ENCODE measurements around the gene DUSP15.

The DUSP15 gene

DNA sequence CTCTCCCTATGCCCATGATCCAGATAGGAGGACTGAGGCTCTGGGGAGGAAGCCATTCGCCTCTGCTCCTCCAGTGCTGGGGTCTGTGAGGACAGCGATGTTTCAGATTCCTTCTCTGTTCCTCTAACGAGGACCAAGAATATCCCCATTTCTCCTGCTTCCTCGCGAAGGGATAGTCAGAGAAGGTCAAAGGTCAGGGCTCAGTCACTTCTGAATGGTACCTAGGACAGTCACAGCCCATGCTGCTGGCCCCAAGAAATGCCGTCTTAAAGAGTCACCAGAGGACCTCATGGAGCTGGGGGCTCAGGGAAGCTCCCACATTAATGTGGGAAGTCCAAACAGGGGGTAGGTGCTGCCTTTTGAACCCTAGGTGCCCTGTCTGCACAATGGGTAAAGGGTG lies 27.0 kb downstream of the DUSP15 start:
- no peak overlapping the region for H3K4me3 ChIP-seq (ENCODE audit: low read depth, low read length)
- no peak for DNase-seq (ENCODE audit: low read depth)

DNA sequence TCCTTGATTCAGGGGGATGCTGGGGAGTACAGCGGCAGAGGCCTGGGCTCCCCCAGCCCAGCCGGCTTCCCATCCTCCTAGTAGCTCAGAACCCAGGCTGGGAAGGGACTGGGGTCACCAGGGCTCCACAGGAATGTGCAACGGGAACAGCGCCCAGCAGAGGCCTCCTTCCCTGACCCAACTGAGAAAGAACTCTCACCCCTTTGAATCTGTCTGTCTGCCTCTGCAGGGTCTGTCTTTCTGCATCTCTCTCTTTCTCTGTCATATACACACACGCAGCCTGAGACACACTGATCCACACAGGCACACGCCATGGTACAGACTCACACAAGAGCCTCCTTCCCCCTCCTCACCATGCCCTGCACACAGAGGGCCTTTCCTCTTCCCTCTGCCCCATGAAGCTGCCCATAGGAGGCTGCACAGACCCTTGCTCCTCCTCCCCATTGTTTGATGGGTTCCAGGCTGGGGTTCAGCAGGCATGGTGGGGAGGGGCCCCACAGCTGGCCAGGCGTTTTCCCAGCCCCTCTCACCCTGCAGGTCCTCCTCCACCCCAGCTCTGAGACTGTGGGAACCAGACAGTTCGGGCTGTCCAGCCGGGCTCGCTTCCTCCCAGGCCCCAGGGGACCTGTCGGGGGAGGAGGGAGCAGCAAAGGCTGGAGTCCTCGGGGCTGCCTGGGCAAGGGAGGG lies 27.7 kb downstream of the DUSP15 start:
- no peak overlapping the region for H3K4me3 ChIP-seq (ENCODE audit: low read depth, low read length)
- no peak for DNase-seq (ENCODE audit: low read depth)

DNA sequence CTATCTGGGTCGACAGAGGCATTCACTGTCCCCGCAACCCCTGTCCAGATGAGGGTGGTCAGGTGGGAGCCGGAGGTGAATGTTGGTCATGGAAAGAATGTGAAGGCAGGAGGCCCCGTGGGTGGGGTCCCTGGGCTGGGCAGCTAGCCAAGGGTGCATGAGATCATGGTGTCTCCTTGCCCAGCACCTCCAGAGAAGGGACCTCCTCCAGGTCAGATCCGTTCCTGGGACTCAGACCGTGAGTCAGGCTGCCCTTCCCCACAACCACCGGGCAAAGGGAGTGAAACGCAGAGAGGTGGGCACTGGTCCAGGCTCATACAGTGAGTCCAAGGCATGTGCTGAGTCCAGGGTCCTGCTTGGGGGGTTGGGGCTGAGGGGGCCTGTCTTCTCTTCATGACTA lies 28.4 kb downstream of the DUSP15 start:
- DNase-seq (ENCODE audit: low read depth) = no peak
- H3K4me3 ChIP-seq (ENCODE audit: low read depth, low read length) = no peak overlapping the region

DNA sequence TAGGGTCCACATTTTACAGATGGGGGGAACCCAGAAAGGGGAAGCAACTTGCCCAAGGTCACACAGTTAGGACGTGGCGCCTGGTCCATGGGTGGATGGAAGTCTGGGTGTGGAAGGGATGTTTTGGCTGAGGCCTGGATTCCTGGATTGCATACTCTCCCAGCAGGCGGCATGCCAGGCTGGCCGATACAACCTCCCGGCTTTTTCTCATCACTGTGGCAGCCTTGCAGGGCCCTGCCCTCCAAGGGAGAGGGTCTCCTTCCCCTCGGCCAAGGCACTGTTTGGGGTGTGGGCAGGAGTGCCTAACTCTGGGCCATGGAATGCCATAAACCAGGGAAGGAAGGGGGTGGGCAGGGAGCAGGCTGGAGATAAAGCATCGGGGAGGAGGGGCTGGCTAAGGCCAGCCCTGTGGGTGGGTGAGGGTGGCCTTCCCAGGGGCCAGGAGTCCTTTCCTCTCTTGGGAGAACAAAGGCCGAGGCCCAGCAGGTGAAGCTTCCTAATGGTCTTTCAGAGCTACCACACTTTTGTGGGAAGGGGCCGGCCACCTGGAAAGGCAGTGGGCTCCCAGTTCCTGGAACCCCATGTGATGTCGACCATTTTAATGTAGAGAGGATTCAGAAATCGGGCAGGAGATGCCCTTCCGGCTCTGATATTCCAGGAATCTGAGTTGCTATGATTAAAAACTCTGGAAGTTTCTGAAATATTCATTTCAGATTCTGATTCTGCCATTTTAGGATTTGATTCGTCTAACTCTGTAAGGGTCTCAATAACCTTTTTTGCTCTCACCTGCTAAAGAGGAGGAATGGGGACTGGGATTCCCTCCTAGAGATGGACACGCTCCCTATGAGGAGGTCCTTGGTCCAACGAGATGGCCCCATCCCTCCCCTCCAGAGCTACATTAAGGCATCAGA lies 29.2 kb downstream of the DUSP15 start:
- no peak for DNase-seq (ENCODE audit: low read depth)
- no peak overlapping the region for H3K4me3 ChIP-seq (ENCODE audit: low read depth, low read length)

DNA sequence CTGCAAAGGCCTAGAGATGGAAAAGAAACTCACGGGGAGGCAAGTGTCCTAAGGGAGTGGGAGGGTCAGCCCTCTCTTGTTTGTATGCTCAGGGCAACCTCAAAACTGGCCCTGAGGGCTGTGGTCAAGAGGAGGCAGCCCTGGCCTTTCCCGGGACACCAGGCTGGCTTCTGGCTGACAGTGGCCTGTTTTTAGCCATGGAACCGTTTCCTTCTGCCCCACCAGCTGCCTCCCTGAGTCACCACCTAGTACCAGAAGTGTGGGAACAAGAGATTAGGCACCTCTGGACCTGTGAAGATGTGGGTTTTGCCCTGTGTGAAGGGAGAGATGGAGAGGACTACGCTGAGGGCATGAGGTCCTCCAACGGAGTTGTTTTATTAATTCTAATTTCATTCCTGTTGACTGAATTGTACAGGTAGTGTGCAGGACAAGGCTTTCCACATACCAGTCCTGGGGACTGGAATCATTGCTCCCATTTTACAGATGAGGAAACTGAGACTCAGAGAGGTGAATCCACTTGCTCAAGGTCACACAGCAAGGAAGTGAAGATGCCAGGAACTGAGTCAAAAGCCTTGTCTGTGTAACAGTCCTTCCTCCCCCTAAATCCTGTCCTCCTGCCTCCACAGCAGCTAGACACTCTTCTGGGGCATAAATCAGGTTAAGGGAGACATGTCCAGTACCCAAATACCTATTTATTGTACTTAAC lies 30.4 kb downstream of the DUSP15 start:
- DNase-seq (ENCODE audit: low read depth) = no peak
- no peak overlapping the region for H3K4me3 ChIP-seq (ENCODE audit: low read depth, low read length)

DNA sequence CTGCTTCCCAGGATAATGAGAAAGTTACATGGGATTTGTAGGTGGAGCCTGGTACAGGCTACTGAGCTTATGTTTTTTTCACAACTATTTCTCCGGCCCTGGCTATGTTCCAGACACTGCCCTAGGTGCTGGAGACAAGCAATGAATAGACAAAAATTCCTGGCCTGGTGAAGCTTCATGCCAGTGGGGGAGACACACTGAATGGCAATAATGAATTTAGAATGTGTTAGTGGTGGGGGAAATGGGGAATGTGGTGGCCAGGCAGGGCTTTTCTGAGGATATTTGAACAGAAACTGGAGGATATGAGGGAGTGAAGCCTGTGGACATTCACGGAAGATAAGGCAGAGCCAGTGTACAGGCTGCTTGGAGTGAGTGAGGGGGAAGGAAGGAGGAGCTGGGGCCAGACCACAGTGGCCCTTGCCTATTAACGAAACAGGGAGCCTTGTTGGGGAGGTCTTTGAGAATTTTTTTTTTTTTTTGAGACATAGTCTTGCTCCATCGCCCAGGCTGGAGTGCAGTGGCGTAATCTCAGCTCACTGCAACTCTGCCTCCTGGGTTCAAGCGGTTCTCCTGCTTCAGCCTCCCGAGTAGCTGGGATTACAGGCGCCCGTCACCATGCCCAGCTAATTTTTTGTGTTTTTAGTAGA lies 31.6 kb downstream of the DUSP15 start:
- no peak for DNase-seq (ENCODE audit: low read depth)
- H3K4me3 ChIP-seq (ENCODE audit: low read depth, low read length) = no peak overlapping the region

DNA sequence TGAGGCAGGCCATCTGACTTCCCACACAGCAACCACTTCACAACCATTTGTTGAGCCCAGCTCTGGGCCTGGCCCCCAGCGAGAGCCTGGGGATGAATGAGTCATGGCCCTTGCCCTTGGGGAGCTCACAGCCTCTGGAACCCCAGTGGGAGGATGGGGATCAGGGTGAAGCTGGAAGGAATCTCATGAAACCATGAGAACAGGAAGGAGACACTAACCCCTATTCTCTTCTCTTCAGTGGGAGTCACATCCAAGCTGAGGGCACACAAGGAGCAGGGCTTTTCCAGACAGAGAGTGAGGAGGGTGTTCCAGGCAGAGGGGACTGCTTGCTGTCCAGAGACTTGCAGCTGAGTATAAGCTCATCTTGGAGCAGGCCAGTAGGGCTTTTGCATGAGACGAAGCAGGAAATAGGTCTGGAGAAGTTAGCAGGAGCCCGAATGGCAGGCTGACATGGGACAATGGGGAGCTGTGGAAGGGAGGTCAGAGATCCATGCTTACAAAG lies 32.4 kb downstream of the DUSP15 start:
- H3K4me3 ChIP-seq (ENCODE audit: low read depth, low read length) = no peak overlapping the region
- DNase-seq (ENCODE audit: low read depth) = no peak

DNA sequence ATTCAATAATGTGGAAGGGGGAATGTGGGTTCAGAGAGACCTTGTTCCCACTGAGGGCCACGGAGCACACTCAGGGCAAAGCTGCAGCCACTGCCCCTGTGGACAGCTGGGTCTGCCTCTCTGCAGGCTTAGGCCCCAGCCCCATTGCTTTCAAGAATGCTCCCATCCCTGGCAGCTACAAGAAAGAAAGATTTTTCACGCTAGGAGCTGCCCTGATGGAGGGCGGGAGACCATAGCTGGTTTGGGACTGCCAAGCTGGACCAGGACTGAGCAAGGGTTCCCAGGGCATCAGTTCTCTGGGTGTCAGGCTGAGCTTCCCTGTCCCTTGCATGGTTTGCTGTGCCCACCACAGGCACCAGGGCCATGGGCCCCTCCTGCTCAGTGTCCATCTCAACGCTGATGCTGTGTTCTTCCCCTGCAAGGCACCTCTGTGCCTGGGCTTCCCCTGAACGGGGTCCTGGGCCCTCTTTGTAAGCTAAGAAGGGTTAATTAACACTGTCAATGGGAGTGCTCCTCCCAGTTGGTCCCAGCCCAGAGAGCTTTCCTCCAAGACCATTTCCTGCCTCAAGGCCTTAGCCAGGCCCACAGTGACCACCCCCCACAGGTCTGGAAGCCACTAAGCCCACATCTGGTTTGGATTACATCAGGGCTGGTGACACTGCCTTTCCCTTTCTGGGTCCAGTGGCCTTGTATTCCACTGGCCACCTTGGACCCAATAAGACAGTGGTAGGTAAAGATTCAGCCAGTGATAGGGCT lies 33.3 kb downstream of the DUSP15 start:
- no peak for DNase-seq (ENCODE audit: low read depth)
- no peak overlapping the region for H3K4me3 ChIP-seq (ENCODE audit: low read depth, low read length)

DNA sequence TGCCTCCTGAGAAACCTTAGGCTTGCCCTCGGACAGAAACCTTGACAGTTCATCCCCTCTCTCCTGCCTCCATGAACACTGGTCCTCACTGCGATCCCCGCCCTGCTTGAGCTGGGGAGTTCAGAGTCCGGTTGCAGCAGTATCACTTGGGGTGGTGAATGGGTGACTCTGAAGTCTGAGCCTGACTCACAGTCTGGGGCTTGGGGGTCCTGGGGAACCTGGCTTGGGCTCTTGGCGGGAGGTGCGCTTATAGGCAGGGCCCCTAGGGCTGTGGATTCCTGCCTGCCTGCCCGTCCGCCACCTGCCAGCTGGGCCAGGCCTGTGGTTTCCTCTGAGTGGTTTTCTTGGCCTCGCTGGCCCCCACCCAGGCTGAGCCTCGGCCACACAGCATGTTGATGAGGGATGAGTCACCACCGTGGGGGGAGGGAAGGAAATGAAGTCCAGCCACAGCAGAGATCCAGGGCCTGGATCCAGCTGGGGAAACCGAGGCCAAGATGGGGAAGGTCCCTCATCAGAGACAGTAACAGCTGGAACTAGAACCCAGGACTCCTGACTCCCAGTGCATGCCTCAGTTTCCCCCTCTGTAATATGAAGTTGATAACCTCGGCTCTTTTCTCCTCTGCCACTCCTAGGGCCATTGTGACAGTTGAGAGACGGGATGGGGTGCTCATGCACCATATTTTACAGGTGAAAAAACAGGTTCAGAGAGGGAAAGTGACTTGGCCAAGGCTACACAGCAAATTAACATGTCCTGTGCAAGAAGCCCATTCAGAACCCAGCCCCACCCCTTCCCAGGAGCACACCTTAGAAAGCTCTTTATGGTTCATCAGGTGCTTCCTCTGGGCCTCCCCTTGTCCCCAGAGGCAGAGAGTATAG lies 34.1 kb downstream of the DUSP15 start:
- peak; percentile 62 for DNase-seq (ENCODE audit: low read depth)
- H3K4me3 ChIP-seq (ENCODE audit: low read depth, low read length) = no peak overlapping the region

DNA sequence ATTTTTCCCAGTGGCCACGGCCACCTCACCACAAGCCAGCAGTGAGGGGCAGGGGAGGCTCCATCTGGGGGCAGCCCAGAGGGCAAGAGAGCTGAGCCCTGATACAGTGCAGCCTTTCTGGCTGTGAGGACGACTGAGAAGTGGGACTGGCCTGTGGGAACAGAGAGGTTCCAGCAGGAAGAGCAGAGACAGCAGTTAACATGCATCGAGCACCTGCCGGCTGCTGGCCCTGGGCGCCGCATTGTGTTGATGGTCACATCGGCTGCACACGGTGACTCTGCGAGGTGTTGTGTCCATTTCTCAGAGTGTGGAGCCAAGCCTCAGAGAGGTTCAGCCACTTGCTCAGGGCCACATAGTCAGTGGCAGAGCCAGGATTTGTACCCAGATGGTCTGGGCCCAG lies 34.8 kb downstream of the DUSP15 start:
- no peak overlapping the region for H3K4me3 ChIP-seq (ENCODE audit: low read depth, low read length)
- no peak for DNase-seq (ENCODE audit: low read depth)

DNA sequence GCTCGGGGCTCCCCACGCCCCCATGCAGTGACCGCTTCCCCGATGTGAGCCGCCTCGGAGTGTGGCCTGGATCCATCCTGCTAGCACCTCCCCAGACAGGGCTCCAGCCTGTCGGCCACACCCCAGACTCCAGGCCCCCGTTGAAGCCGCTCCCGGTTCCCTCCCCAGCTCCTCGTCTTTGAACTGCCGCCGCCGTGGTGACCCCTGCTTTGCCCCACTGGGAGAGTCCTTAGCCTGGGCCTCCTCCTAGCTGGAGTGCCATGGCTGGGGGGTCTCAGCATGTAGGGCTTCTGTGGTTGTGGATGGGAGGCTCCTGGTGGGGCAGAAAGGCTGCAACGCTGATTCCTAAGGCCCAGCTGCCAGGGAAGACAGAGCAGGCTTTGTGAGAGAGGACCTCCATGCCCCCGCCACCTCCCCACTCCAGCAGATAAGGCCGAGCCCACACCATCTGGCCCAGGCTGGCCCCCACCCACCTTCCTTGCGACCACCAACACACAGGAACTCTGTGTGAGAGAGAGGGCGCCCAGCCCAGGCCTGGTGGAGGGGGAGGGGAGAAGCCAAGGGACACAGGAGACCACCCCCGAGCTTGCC lies 36.3 kb downstream of the DUSP15 start:
- DNase-seq (ENCODE audit: low read depth) = no peak
- H3K4me3 ChIP-seq (ENCODE audit: low read depth, low read length) = no peak overlapping the region

DNA sequence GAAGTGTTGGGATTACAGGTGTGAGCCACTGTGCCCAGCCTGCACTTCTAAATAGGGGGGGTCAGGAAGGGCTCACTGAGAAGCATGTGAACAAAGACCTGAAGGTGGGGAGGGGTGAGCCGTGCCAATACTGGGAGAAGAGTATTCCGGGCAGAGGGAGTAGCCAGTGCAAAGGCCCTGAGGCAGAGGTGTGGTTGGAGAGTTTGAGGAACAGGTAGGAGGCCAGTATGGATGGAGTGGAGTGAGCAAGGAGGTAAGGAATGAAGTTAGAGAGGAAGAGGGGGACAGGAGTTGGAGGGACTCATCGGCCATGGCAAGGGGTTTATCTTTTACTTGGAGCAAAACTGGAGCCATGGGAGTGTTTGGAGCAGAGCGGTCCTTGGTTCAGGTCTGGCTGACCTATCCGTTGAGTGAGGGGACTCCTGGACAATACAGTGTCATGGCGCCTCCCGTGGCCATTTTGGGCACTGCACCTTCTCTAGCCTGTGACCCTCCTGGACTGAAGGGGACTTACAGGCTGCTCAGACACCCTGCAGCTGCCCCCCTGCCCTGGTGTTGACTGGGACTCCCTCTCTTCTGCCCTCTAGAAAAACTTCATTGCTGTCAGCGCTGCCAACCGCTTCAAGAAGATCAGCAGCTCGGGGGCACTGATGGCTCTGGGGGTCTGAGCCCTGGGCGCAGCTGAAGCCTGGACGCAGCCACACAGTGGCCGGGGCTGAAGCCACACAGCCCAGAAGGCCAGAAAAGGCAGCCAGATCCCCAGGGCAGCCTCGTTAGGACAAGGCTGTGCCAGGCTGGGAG lies 37.0 kb downstream of the DUSP15 start:
- no peak overlapping the region for H3K4me3 ChIP-seq (ENCODE audit: low read depth, low read length)
- DNase-seq (ENCODE audit: low read depth) = no peak

DNA sequence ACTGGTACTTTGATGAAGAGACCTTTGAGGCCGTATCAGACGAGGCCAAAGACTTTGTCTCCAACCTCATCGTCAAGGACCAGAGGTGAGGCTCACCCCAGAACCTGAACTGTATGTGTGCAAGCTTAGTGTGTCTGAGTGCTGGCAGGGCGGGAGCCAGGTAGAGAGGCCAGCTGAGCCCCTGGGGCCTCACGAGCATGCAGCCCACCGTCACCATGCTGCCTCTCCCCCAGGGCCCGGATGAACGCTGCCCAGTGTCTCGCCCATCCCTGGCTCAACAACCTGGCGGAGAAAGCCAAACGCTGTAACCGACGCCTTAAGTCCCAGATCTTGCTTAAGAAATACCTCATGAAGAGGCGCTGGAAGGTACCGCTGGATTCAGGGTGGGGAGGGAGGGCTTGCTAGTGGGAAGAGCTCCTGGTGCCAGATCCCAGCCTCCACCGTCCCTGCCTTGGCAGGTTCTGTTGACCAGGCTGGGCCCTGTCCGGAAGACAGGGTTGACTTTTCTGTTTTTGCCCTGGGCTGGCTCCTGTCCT lies 38.5 kb downstream of the DUSP15 start:
- no peak for DNase-seq (ENCODE audit: low read depth)
- H3K4me3 ChIP-seq (ENCODE audit: low read depth, low read length) = no peak overlapping the region

DNA sequence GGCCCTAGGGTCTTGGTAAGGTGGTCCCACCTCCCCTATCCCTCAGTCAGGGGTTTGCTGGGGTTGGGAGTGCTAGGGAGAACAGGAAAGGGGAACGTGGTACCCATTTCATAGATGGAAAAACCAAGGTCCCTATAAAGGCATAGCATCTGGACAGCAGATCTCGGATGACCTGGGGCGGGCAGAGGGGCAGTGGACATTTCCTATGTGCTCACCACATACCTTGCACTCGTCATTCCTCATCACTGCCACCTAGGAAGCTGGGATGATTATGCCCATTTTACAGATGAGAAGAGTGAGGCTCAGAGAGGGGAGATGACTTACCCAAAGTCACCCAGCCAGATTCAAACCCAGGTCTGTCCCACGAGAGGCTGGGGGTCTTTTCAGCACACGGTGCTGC lies 39.1 kb downstream of the DUSP15 start:
- no peak for DNase-seq (ENCODE audit: low read depth)
- no peak overlapping the region for H3K4me3 ChIP-seq (ENCODE audit: low read depth, low read length)

DNA sequence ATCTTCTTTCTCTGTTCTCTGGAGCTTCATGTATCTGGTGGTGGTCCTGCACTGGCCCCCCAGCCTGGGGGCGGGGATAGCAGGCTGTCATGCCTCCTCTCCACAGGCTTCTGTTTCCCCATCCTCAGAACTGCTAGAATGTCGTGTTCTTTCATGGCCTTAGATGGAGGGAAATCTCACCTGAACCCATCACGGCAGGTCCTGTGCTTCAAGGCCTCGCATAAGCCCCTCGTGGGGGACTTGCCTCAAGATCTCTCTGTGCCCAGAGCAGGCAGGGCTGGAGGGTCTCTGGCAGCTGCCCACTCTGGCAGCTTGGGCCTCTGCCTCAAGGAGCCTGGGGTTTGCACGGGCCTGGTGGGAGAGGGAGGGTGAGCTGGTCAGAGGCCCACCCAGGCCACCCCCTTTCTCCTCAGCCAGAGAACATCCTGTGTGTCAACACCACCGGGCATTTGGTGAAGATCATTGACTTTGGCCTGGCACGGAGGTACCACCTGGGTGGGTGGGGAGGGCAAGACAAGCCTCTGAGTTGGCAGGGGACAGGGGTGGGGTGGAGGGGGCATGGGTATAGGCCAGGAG lies 39.8 kb downstream of the DUSP15 start:
- DNase-seq (ENCODE audit: low read depth) = no peak
- no peak overlapping the region for H3K4me3 ChIP-seq (ENCODE audit: low read depth, low read length)

DNA sequence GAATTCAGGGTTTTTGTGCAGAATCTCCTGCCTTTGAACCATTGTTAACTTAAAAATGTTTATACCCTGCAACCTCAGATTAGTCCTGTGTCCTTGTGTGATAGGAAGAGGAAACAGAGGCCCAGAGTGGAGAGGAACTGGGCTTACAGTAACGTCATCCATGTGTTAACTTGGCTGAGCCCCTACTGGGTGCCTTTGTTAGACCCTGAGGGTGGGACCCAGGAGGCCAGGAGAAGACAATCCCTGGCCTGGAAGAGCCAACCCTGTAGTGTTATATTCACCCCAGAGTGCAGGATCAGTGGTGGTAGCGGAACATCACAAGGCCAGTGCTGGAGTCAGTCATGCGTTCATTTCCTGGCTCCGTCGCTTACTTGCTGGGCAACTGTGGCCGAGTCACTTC lies 40.6 kb downstream of the DUSP15 start:
- H3K4me3 ChIP-seq (ENCODE audit: low read depth, low read length) = no peak overlapping the region
- no peak for DNase-seq (ENCODE audit: low read depth)
